Measurements from ENCODE around the gene SLC11A2.
A peak's percentile ranks its signal among the peaks of the same experiment; 100 is the strongest.
"Not testable (repeated sequence)": the region's sequence is repeated elsewhere in the genome, so short reads cannot be mapped to it uniquely, and the experiment has no call there.

Gene SLC11A2

DNA sequence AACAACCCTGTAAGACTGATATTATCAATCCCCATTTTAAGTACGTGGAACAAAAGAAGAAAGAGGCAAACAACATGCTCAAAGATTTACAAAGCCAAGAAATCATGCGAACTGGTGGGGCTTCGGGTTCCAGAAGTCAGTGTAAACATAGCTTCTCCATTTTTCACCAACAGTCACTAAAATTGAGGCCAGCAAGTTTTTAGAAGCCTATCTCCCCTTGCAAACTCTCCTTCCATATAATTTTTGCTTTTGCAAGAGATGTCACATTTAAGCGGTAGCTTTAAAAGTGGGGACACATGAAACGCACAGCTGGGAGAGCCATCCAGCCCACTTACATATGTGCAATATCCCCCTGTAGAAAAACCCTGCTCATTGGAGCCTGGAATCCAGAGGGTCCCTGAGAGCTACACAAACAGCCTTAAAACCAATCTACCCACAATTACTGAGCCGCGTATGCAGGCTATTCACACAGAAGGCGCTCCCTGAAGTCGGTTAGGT lies 797 bp downstream of the SLC11A2 start:
- no peak for DNase-seq

DNA sequence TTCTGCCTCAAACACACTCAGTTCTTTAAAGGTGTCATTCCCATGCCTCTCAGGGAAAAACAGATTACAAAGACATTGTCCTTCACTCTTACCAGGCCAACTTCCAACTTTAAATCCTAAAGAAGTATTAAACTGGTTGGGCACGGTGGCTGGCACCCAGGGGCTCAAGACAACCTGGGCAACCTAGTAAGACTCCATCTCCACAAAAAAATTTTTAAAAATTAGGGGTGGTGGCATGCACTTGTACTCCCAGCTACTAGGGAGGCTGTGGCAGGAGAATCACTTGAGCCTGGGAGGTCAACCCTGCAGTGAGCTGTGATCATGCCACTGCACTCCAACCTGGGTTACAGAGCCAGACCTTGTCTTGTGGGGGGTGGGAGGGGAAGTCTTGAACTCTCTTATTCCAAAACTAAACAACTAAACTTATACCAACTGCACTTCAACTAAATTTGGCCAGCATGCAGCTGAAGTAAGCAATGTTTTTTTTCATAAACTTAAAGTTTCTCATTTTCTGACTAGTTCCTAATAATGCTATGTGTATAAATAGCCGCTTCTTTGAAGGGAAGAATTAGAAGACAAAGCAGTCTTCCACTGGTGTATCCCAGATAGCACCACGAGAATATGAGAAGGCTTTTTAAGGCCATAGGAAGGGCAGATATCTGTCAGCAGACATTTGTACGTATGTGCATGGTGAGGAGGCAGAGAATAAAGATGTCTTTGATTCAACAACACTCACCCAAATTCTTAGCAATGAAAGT lies 2.4 kb downstream of the SLC11A2 start:
- no peak for DNase-seq

DNA sequence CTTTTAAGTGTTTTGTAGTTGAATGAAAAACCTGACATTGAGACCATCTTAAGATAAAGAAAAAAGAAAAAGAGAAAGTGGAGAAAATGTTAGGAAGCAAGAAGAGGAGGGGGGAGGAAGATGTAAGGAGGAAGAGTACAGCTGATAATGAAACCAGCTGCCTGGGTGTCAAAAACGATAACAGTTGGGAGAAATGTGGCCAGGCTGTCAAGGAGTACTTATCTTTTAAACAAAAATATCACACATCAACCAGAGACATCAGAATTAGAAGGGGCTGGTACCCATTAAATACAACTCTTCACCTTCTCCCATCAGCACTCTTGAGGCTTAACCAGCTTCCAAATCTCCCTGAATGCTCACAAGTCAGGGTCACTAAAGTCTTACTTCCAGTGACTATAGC lies 4.5 kb downstream of the SLC11A2 start:
- no peak for DNase-seq

DNA sequence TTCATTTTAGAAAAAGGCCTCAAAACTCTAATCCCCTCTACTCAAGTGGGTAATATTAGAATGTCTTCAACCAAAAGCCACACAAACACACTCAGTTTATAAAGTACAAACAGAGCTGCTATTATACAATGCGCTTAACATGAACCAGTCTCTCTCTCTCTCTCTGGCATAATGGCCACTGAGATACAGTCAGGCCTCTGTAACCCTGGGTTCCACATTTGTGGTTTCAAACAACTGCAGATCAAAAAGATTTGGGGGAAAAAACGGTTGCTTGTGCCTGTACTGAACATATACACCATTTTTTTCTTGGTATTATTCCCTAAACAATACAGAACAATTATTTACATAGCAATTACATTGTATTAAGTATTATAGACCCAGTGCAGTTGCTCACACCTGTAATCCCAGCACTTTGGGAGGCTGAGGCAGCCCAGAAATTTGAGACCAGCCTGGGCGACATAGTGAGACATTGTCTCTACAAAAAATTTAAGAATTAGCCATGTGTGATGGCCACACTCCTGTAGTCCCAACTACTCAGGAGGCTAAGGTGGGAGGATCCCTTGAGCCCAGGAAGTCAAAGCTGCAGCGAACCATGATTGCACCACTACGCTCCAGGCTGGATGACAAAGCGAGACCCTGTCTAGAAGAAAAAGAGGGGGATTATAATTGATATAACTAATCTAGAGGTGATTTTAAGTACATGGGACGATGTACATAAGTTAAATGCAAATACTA lies 5.6 kb downstream of the SLC11A2 start:
- peak; percentile 10 for DNase-seq

DNA sequence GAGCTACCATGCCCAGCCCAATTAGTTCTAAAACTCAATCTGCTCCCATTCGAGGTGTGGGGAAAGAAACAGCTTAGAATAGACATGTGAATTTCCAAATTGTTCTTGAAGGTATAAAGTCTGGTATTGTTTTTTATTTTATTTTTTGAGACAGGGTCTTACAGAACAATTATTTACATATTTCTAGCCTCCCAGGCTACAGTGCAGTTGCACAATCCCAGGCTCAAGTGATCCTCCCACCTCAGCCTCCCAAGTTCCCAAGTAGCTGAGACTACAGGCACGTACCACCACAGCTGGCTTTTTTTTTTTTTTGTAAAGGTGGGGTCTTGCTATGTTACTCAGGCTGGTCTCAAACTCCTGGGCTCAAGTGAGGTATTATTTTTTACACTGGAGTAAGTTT lies 6.3 kb downstream of the SLC11A2 start:
- DNase-seq, result no peak

DNA sequence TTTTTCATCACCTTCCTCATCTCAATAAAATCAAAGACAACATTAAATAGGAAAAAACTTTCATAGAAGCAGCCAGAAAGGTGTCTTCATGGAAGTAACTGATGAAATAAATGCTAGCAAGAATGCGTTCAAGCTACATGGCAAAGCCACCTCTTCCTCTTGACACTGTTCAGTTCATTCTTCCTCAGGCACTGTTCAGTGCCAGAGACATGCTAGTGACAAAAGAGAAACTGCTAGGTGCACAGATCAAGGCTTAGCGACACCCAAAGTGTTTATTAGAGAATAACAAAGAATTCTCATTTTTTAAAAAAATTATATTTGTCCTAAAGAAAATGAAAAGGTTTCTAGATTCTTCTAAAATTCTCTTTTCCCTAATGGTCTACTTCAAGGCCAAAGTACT lies 7.2 kb downstream of the SLC11A2 start:
- DNase-seq, result no peak

DNA sequence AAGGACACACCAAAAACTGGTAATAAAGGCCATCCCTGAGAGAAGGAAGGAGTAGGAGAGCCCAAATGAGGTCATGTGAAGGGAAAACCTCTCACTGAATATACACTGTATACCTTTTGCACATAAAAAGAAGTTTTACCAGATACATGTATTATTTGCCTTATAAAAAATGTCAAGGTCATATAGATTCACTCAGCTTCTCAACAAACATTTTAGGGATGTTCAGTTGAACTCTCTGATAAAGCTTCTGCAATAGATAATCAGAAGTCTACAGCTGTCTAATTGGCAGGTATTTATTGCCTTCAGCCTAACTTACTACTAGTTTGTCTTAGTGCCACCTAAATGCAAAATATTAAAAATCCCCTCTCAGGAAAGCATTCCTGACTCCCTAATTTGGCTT lies 8.7 kb downstream of the SLC11A2 start:
- no peak for DNase-seq

DNA sequence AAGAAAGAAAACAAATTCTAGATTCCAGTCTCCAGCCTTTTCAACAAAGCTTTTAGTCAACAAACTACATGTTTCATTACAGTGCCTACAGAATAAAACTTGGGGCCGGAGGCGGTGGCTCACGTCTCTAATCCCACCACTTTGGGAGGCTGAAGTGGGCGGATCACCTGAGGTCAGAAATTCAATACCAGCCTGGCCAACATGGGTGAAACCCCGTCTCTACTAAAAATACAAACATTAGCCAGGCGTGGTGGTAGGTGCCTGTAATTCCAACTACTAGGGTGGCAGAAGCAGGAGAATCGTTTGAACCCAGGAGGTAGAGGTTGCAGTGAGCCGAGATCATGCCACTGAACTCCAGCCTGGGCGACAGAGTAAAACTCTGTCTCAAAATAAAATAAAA lies 11.7 kb downstream of the SLC11A2 start:
- DNase-seq, result not testable (repeated sequence)

DNA sequence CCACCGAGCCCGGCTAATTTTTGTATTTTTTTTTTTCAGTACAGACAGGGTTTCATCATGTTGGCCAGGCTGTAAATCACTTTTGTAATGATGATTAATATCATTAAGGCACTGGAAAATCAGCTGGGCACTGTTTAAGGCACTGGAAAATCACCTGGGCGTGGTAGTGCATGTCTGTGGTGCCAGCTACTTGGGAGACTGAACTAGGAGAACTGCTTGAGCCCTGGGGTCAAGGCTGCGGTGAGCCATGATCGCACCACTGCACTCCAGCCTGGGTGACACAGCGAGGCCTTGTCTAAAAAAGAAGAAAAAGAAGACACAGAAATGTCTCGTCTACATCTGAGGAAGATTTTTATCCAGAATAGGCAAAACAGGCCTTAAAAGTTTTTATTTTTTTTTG lies 12.7 kb downstream of the SLC11A2 start:
- DNase-seq, result no peak

DNA sequence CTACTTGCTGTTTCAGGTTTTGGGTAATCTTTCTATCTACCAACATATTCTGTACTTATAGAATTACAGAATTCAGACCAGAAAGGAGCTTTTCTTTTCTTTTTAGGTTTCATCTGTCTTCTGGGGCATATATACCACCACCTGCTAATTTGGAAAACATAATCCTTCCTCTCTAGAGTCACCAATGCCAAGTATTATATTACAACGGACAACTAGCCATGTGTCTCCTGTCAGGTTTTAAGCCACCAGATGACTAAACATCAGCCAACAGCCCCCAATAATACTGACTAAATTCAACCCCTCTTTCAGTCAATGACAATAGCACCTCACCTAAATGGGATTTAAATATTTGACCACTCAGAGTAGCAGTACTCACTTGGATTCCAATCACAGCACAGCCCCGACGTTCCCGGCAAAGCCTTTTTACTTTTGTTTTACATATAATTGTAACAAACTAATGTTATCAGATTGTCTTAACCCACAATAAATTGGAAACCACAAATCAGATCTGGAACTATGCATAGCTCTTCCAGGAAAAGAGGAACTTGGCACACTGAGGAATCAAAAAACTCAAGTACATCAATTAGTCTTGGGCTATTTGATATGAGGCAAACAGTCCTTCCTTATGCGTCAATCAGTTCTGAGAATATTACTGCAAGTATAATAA lies 13.5 kb downstream of the SLC11A2 start:
- no peak for DNase-seq

DNA sequence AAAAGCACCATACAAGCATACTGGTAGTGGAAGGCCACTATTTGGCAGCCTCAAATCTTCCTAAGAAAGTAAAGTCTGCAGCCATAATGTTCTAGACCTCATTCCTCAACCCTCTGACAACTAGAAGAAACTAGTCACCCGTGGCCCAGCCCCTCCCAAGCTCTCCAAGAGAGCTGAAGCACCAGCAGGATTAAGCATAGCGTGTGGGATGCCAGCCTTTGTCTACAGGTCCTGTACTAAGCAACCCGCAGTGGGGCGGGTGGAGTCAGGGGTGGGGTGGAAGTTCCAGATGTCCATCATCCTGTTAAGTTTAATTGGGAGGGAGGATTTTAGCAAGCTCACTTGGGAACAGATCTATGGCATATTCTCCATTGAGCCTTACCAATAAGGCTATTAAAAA lies 14.2 kb downstream of the SLC11A2 start:
- no peak for DNase-seq

DNA sequence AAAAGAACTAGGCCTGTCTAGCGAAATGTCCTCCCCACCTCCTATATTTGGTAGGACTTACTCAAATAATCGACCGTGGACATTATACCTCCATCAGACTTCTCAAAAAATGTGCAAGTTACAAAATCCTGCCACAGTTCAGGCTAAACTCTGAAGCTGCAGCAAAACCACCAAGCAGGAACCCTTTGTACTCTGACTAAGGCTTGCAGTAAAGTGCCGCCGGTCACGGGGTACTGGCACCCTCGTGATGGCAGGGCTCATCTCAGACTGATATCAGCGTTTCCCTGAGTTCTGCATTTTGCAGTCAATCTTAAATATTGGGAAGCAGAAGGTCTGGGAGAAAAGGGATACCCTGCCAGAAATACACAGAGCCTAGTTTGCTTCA lies 17.1 kb downstream of the SLC11A2 start:
- DNase-seq, result peak; percentile 55

DNA sequence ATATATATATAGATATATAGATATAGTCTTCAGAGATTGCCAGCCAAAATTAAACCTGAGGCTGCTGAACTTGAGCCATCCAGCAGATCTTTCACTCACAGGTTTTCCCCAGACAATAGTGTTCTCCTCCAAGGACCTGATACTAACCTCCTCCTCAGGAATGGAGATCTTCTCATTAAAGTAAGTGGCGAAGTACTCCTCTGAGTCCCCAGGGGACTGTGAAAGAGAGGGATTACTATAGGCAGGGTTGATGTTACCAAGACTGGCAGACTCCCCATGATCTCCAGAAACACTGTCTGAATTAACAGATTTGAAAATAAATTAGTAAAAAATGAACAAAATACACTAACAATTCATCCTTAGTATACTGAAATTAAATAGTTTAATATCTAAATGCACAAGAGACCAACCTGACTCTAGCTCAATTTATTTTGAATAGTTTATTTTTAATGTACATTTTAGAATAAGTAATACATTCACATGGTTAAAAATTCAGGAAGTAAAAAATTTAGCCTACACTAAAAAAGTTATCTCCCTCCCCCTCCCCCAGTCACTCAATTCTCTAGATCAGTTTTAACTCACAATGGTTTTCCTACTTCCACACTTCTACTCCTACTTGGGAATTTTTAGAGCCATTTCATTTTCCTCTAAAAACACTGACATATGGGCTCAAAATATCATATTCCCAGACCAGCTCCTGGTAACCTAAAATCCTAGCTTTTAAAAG lies 17.7 kb downstream of the SLC11A2 start:
- DNase-seq, result no peak

DNA sequence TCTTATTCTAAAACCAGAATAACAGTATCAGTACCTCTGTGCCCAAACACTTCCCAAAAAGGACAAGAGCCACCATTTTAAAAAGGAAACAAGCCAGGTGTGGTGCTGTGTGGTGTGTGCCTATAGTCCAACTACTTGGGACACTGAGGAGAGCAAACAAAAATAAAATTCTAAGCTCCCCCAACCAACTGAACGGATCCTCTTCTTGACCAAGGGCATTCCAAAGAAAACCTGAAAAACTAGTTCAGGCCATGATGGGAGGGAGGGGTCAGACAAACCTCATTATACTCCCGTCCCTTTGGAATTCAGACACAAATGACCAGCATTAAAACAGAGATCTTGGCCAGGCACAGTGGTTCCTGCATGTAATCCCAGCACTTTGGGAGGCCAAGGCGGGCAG lies 20.5 kb downstream of the SLC11A2 start:
- no peak for DNase-seq

DNA sequence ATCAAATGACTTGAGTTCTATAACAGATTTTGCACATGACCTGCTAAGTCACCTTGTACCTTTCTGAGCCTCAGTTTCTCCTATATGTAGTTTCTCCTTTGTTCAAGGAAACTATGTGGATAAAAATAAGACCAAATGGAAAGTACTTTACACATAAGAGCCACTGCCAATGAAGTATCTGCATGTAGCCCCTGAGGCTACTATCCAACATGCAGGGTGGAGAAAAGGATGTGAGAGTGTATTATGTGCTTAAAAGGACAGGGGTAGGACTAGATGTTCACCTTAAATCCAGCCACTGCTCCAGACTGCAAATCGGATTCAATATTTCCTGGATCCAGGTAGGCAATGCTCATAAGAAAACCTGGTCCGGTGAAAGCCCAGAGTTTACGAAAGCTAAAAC lies 21.2 kb downstream of the SLC11A2 start:
- no peak for DNase-seq

DNA sequence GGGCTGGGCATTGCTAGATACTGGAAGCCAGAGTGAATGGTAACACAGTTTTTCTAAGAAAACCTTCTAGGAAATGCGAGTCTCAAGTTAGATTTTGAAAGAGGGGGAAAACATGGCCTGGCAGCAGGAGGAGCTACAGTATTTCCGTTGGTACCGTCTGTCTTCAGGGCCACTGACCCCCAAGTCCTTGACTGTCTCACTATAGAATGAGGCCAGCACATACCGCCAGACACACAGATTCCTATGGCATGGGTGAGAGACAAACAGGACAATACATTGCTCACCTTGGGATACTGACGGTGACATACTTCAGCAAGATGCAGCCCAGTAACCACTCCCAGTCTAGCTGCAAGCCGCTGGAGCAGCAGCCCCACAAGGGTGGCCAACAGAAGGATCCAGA lies 21.7 kb downstream of the SLC11A2 start:
- no peak for DNase-seq

DNA sequence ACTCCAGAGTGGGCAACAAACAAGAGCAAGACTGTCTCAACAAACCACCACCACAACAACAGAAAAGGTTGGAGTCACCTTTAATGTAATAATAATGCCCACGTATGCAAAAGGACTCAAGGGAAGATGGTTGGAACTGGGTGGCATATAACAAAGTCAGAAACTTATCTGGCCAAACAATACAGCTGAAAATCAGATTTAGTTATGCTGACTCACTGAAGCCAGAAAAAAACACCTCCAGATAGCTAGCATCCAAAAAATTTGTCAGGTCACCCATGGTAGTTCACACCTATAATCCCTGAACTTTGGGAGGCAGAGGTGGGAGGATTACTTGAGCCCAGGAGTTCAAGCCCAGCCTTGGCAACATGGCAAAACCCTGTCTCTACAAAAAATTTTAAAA lies 24.4 kb downstream of the SLC11A2 start:
- no peak for DNase-seq

DNA sequence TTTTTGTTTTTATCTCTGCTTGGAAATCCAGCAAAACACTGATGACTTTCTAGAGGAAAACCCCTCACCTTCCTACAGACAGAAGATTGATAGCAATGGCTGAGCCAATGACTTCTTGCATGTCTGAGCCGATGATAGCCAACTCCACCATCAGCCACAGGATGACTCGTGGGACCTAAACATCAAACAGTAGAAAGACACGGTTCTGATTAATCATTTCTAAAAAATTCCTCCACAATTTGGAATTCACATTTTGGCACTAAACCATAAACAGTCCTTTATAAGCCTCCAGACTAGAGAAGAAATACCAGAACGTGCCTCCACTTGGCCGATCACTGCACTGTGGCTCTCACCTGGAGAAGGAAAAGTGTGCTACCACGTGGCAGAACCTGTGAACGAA lies 25.9 kb downstream of the SLC11A2 start:
- no peak for DNase-seq

DNA sequence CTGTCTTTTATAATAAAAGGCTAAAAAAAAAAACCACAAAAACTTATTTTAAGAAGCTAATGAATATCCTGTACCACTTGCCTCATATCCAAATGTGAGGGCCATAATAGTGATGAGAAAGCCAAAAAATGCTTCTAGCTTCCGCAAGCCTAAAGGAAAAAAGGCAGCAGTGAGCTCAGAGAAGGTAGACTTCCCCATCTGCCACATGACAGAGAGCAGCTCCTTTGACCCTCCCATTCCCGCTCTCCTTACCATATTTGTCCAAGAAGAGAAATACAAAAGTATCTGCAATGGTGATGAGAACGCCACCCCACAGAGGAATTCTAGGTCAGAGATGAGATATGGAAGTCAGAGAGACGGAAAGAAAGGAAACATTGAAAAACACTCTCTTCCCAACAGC lies 27.1 kb downstream of the SLC11A2 start:
- no peak for DNase-seq

DNA sequence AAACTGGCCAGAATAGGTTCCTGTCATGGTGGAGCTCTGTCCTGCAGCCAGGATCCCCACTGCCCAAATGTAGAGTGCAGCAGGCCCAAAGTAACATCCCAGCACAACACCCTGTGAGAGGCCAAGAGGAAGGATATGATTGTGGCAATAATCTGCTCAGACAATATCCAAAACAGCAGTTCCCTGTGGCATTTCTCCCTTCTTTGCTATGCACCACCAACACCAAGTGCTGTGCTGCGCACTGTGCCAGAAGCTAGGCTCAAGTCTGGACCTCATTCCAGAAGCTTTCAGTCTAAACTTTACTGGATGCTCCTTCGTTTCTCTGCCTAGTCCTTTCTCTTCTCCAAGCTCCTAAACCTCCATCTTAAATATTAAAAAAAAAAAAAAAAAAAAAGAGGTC lies 33.4 kb downstream of the SLC11A2 start:
- no peak for DNase-seq

DNA sequence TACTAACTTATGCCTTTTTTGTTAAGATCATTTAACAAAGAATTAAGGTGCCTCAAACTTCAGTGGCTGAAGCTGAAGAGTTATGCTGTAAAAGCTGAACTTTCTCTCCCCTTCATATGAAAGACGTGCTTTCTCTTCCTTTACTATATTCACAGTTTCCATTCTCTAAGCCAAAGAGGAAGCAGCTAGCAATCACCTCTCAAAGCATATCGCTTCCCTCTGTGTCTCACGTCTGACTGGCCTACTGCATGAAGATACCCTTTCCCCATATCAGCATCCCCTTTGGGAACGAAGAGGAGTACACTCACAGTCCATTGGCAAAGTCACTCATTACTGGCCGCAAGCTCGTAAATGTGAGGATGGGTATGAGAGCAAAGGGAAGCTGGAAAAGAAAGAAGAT lies 34.9 kb downstream of the SLC11A2 start:
- DNase-seq, result no peak

DNA sequence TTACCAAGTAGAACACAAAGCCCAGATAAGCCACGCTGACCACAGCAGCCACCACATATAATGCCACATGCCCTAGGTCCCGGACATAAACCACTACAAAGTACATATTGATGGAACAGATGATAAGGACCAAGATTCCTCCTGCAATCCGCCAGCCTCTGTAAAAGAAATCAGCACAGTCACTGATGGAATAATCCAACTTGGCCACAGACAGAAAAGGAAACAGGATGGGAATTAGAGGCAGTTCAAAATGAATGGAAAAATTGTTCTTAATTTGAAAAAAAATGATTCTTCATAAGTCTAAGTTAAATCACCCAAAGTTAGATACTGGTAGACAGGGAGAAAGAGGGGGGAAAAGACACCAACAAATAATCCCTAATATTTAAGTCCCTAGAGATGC lies 35.4 kb downstream of the SLC11A2 start:
- DNase-seq, result no peak

DNA sequence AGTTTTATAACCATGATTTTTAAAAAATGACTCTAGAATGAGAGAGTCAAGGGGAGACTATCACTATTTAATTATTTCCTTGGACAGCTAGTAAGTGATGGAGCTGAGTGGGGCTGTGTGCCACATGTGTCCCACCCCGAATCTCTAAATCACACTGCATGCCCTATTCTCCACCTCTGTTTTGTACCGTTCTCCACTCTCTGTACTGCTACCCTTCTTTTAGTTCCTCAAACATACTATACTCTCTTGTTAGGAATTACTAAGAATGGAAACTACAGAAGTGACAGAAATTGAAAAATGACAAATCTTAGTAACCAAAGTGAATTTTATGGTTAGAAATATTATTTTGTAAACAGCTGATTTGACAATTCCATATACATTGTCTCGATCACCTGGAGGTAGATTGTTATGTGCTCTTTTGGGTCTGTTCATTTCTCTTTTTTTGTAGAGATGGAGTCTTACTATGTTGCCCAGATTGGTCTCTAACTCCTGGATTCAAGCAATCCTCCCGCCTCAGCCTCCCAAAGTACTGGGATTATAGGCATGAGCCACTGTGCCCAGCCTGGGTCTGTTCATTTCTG lies 35.9 kb downstream of the SLC11A2 start:
- DNase-seq, result no peak

All from CD4-positive, alpha-beta T cell treated with Interleukin-10 for 1 hour (primary cell).